ENCODE measurements around the gene CLSTN2.

CLSTN2 gene

GRCh38 chr3:140349938-140350337, 415.0 kb downstream of the CLSTN2 start:
- no peak for DNase-seq (ENCODE audit: insufficient read length, low spot score)
- TF ChIP-seq POLR2A (IDR thresholded peaks at IDR 0.05; ENCODE audit: low read depth, low read length) = no peak
- FAIRE-seq = no peak

GRCh38 chr3:140351466-140351865, 416.5 kb downstream of the CLSTN2 start:
- FAIRE-seq = no peak
- no peak for DNase-seq (ENCODE audit: insufficient read length, low spot score)
- TF ChIP-seq POLR2A (IDR thresholded peaks at IDR 0.05; ENCODE audit: low read depth, low read length) = no peak

- TF ChIP-seq POLR2A (IDR thresholded peaks at IDR 0.05; ENCODE audit: low read depth, low read length) = no peak
- DNase-seq (ENCODE audit: insufficient read length, low spot score) (no peak), FAIRE-seq (no peak)
Observed at GRCh38 chr3:140355481-140355880, 420.5 kb downstream of the CLSTN2 start.

GRCh38 chr3:140358686-140359085, 423.7 kb downstream of the CLSTN2 start:
- TF ChIP-seq POLR2A (IDR thresholded peaks at IDR 0.05; ENCODE audit: low read depth, low read length) = no peak
- DNase-seq (ENCODE audit: insufficient read length, low spot score) (no peak), FAIRE-seq (no peak)

- no peak for FAIRE-seq
- no peak for TF ChIP-seq POLR2A (IDR thresholded peaks at IDR 0.05; ENCODE audit: low read depth, low read length)
- no peak for DNase-seq (ENCODE audit: insufficient read length, low spot score)
Observed at GRCh38 chr3:140359233-140359995, 424.4 kb downstream of the CLSTN2 start.

- TF ChIP-seq POLR2A (IDR thresholded peaks at IDR 0.05; ENCODE audit: low read depth, low read length) = no peak
- no peak for DNase-seq (ENCODE audit: insufficient read length, low spot score)
Observed at GRCh38 chr3:140360332-140360731, 425.3 kb downstream of the CLSTN2 start.

GRCh38 chr3:140363801-140364200, 428.8 kb downstream of the CLSTN2 start:
- TF ChIP-seq POLR2A (IDR thresholded peaks at IDR 0.05; ENCODE audit: low read depth, low read length) = no peak
- FAIRE-seq (no peak), DNase-seq (ENCODE audit: insufficient read length, low spot score) (no peak)

More at GRCh38 chr3:140360332-140360731, 425.3 kb downstream of the CLSTN2 start:
- FAIRE-seq = no peak

- no peak for TF ChIP-seq POLR2A (IDR thresholded peaks at IDR 0.05; ENCODE audit: low read depth, low read length)
- DNase-seq (ENCODE audit: insufficient read length, low spot score) (no peak), FAIRE-seq (no peak)
Observed at GRCh38 chr3:140365872-140366697, 431.1 kb downstream of the CLSTN2 start.

- no peak for TF ChIP-seq POLR2A (IDR thresholded peaks at IDR 0.05; ENCODE audit: low read depth, low read length)
- DNase-seq (ENCODE audit: insufficient read length, low spot score) (no peak), FAIRE-seq (no peak)
Observed at GRCh38 chr3:140368223-140368811, 433.3 kb downstream of the CLSTN2 start.

- no peak for FAIRE-seq
- no peak for DNase-seq (ENCODE audit: insufficient read length, low spot score)
- no peak for TF ChIP-seq POLR2A (IDR thresholded peaks at IDR 0.05; ENCODE audit: low read depth, low read length)
Observed at GRCh38 chr3:140370686-140371085, 435.7 kb downstream of the CLSTN2 start.

GRCh38 chr3:140373234-140373633, 438.2 kb downstream of the CLSTN2 start:
- no peak for TF ChIP-seq POLR2A (IDR thresholded peaks at IDR 0.05; ENCODE audit: low read depth, low read length)
- no peak for FAIRE-seq
- DNase-seq (ENCODE audit: insufficient read length, low spot score) = no peak

GRCh38 chr3:140375002-140375401, 440.0 kb downstream of the CLSTN2 start:
- FAIRE-seq = no peak
- TF ChIP-seq POLR2A (IDR thresholded peaks at IDR 0.05; ENCODE audit: low read depth, low read length) = no peak
- DNase-seq (ENCODE audit: insufficient read length, low spot score) = no peak

- no peak for TF ChIP-seq POLR2A (IDR thresholded peaks at IDR 0.05; ENCODE audit: low read depth, low read length)
- FAIRE-seq = no peak
- no peak for DNase-seq (ENCODE audit: insufficient read length, low spot score)
Observed at GRCh38 chr3:140376136-140376889, 441.3 kb downstream of the CLSTN2 start.

- TF ChIP-seq POLR2A (IDR thresholded peaks at IDR 0.05; ENCODE audit: low read depth, low read length) = no peak
- FAIRE-seq = no peak
Observed at GRCh38 chr3:140377644-140378043, 442.7 kb downstream of the CLSTN2 start.

More at GRCh38 chr3:140377644-140378043, 442.7 kb downstream of the CLSTN2 start:
- DNase-seq (ENCODE audit: insufficient read length, low spot score) = no peak

Data from H54 (cell line).